Activated effector memory CD4-positive, alpha-beta T cell treated with anti-CD3 and anti-CD28 coated beads, Interleukin-2, amount 50 U/mL, for 16 hours (primary cell): ENCODE data around the gene PRR16.

Source experiments
- DNase-seq: peaks from one replicate; pipeline ENCODE4 v3.0.0-alpha.2; 2020

Gene PRR16

DNA sequence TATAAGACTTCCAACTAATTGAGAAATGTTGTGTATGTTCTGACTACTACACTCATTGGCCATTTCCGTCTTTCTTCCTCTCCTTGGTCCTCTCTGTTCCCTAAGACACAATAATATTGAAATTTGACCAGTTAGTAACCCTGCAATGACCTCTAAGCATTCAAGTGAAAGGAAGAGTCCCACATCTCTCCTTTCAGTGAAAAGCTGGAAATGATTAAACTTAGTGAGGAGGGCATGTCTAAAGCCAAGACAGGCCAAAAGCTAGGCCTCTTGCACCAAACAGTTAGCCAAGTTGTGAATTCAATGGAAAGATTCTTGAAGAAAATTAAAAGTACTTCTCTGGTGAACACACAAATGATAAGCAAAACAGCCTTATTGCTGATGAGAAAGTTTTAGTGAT is 122.5 kb downstream of the PRR16 start:
- no peak for DNase-seq

DNA sequence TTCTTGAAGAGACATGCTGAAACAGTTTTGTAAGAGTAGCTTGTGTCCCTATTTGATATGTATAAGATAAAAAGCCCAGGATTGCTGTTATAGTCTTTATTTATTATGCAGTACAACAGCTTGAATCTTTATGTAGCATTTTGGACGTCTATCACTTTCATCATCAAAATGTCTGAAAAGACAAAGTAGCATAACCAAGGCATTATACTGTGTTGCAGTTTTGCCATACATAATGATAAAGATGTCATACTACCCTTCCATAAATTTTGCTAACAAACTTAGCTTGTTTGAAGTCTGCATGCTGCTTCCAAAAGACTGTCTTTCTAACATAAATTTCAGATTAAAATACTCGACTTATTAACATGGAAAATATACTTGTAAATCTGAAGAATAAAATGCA is 127.8 kb downstream of the PRR16 start:
- no peak for DNase-seq

DNA sequence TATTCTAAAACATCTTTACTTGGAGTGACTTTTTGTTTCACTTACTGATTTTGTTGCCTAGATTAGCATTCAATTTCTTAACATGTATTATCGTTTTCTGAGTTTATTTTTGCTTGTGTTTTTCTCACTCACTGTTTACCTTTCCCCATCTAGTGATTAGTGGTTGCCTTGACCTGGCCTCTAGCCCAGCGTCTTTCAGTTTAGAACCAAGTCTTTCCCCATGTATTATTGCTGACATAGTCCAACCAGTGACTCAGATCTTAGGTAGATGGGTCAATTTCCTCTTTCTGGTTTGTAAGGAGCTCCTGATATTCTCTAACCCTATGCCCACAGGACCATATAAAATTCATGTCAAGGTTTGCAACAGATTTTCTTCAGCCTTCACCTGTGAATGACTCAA is 135.5 kb downstream of the PRR16 start:
- DNase-seq = no peak

DNA sequence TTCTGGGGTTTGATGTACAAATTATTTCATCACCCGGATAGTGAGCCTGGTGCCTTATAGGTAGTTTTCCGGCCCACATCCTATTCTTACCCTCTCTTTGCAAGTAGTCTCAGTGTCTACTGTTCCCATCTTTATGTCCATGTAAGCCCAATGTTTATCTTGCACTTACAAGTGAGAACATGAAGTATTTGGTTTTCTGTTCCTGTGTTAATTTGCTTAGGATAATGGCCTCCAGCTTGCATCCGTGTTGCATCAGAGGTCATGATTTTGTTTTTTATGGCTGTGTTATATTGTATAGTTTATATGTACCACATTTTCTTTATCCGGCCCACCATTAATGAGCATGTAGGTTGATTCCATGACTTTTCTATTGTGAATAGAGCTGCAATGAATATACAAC is 136.5 kb downstream of the PRR16 start:
- no peak for DNase-seq

DNA sequence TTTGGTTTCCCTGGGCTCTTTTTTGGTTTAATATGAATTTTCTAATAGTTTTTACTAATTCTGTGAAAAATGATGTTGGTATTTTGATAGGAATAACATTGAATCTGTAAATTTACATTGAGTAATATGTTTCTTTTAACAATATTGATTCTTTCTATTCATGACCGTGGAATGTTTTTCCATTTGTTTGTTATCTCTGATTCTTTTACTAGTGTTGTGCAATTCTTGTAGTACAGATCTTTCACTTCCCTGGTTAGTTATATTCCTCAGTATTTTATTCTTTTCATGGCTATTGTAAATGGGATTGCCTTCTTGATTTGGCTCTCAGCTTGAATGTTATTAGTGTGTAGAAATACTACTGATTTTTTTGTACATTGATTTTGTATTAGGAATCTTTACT is 137.9 kb downstream of the PRR16 start:
- DNase-seq = no peak

DNA sequence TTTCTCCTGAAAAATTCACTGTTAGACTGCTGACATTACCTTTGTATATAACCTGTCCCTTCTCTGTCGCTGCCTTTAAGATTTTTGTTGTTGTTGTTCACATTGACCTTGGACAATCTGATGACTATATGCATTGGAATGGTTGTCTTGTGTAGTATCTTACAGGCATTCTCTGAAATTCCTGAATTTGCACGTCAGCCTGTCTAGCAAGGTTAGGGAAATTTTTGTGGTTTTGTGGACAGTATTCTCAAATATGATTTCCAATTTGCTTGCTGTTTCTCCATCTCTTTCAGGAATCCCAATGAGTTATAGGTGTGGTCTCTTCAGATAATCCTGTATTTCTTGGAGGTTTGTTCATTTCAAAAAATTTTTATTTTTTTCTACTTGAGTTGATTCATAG is 140.8 kb downstream of the PRR16 start:
- no peak for DNase-seq

DNA sequence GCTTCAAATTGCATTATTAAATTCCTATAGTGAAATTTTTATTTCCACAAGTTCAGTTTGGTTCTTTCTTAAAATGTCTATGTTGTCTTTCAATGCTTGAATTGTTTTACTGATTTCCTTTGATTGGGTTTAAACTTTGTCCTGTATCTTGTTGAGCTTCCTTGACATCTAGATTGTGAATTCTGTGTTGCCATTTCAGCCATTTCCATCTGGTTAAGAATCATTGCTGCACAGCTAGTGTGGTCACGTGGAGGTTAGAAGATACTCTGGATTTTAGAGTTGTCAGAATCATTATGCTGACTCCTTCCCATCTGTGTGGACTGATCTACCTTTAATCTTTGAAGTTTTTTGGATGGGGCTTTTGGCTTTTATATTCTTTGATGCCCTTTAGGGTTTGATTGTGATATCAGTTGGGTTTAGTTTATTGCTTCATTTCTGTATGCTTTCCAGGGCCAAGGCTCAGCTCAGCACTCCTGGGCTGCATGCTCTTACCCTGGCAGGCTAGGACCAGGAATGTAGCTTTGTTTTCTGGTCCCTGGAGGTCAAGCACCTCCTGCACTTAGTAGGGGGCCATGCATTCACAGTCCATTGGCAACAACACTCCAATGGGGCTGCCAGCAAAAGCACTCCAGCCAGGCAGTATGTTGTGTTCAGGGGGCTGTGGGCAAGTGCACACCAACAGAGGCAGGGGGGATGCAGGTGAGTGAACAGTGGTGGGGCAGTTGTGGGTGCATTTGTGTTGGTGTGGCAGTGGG is 141.4 kb downstream of the PRR16 start:
- no peak for DNase-seq

DNA sequence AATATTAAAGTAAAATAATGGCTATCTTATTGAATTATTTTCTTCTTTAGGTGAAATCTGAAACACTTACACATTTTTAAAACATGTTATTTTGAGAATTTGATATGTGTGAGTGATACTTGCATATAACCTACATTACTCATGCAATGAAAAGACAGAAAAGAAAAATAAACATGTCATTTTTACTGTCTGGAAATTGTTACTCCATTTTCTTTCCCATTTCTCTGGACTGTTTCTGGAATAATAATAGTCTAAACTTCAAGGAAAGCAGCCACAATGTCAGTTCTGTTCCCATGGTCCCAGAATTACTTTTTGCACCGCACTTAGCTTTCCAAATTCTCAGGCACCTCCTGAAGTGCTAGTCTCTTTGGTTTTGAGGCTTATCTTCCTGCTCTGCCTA is 145.5 kb downstream of the PRR16 start:
- DNase-seq = no peak

DNA sequence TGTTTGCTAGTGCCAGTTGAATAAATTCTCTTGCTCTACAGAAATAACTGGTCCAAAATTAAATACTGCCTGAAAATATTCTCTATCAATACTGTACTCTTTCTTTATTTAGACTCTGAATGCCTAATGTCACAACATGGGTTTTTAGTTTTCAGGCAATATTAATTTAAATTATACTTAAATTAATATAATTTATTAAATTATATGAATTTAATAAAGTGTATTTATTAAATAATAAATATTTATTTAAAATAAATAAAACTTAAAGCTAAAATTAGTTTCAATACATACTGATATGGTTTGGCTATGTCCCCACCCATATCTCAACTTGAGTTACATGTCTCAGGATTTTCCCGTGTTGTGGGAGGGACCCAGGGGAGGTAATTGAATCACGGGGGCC is 146.0 kb downstream of the PRR16 start:
- DNase-seq = no peak

DNA sequence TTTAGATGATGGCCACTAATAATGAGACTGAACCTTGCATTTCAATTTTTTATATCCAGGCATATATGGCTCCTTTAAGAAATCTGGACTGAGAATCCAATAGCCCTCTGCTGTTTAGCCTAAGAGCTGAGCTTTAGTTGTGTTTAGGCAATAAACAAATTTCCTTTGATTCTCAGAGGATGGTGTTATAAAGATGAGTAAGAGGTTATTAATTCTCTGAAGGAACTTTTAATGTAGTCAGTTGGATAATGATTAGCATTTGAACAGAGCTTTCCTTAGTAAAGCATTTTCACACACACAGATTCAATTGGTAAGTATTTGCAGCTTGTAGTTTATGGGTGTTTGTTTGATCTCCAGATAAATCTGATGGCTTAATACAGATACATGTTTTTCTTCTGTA is 149.6 kb downstream of the PRR16 start:
- no peak for DNase-seq

DNA sequence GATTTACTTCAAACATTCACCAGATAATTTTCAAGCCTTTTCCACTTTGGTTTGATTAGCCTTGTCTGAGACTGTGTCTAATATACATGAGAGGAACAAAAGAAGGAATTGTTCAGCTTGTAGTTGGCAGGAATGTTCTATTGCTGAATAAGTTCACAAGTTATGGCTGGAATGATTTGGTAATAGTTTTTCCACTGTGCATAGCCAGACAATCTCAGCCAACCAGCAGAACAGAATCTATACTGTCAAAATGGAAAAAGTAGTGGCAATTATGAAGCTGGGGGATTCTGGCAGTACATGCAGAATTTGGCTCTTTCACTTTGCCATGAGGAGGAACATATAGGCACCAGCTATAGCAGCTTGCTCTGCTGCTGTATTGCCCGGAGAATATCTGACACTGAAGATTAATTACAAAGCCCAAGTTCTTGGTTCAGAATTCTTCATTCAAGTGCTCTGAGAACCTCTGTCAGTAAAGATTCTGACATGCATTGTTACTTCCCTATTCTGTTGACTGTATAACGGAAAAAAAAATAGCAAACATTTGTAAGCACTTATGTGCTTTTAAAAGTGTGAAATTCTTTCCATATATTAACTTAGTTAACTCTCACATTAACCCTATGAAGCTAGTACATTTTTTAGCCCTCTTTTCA is 150.6 kb downstream of the PRR16 start:
- no peak for DNase-seq

DNA sequence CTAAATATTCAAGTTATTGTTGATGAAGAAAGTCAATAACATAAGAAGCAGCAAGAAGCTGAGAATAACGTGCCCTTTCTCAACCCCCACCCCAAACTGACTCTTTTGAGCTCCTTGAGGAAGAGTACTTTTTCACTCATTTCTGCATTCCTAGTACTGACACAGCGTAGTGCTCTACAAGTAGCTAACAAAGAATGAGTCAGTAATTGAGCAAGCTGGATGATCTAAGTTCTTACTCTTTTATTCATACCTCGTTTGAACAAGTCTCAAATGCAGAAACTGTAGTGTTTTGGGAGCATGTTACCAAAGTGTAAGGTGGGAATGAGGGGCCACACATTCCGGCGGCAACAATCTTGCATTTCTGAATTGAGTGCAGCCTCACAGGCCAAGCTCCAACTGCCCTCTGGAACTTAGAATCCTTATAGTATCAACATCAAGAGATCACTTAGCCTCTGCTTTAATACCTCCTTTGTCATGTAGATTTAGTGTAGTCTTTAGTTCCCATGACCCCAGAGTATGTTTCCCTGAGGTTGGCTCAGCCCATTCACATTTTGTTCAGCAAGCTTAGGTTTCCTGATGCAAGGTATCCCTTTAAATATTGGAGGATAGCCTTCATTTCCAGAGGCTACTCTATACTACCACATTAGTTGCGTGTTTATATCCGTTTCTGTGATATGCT is 152.0 kb downstream of the PRR16 start:
- no peak for DNase-seq

DNA sequence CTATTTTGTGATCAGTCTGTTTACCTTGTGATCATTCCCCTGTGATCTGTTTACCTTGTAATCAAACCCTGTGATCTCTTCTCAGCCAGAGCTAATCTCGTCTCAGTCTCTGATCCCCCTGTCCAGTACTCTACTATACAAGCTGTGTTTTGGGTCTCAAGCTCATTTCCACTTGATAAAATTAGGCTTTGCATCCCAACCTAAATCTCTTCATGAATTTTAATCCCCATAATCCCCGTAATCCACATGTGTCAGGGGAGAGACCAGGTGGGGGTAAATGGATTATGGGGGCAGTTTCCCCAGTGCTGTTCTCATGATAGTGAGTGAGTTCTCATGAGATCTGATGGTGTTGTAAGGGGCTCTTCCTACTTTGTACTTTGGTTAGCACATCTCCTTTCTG is 157.2 kb downstream of the PRR16 start:
- DNase-seq = no peak

DNA sequence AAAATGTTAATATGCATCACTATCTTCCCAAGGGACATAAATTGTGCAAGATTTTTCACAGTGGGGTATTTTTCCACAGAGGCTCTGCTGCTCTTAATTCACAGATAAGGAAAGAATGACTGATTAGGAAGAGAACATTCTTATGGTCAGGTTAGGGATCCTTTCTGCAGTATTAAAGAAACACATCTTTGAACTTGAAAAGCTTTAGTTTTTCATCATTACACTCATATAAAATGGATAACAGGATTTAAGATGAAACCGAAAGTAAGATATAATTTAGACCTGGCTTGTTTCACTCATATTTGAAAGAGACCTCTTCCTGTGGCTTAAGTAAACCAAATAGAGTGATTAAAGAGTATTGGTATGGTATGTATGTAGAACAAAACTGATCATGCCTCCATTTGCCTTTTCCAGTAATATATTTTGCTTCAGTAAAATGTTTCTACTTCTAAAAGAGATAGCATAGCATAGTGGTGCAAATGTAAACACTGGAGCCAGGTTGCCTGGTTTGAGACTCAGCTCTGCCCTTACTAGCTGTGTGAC is 160.0 kb downstream of the PRR16 start:
- DNase-seq = no peak

DNA sequence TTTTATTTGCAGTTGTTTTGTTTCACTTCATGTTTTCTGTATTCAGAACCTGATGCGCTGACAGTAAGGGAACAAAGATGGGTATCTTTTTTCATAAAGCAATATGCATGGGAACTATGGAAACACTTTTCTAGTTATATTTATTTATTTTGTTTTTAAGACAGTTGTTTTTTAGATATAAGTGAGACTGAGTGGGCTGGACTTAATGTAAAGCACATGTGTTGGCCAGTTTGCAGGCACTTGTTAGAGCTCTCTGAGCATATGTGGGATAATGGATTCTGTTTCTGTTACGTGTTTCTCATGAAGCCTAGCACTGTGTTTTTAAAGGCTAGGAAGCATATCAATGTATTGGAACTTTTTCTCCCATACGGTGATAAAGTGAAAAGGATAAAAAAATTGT is 164.1 kb downstream of the PRR16 start:
- no peak for DNase-seq

DNA sequence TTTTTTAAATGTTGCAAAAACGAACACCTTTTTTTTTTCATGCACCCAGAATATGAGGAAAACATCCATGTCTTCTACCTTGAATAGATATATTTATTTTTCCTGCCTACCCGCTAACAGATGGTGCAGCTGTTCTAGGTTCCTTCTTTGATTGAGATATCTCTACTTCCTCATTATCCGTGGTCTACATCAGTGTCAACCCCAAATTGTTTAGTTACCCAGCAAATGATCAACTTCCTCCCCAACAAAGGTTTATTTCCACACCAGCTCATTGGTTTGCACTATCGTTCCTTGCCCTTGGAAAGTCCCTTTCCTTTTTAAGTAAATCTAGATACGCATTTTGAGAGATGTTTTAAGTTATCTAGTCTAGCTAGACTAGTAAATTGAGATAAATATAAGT is 166.4 kb downstream of the PRR16 start:
- DNase-seq = no peak

DNA sequence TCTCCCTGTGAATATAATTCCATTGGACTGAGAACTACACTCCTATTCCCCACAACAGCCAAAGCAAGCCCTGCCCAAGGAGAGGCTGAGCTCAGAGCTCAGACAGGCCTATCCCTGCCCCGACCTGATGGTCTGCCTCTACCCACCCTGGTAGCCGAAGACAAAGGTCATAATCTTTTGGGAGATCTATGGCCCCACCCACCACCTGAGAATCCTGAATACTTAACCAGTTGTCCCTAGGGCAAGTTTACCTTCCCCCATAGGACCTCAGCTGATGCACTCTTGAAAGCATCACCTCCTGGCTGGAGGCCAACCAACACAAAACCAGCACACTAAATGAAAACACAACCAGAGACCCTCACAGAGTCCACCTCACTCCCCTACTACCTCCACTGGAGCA is 167.5 kb downstream of the PRR16 start:
- DNase-seq = no peak

DNA sequence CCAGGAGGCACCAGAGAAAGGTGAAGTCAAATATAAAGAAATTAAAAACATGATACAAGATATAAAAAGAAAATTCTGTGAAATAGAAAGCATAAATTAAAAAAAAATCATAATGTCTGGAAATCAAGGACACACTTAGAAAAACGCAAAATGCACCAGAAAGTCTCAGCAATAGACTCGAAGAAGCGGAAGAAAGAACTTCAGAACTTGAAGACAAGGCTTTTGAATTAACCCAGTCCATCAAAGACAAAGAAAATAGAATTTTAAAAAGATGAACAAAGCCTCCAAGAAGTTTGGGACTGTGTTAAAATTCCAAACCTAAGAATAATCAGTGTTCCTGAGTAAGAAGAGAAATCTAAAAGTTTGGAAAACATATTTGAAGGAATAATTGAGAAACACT is 168.3 kb downstream of the PRR16 start:
- DNase-seq = no peak

DNA sequence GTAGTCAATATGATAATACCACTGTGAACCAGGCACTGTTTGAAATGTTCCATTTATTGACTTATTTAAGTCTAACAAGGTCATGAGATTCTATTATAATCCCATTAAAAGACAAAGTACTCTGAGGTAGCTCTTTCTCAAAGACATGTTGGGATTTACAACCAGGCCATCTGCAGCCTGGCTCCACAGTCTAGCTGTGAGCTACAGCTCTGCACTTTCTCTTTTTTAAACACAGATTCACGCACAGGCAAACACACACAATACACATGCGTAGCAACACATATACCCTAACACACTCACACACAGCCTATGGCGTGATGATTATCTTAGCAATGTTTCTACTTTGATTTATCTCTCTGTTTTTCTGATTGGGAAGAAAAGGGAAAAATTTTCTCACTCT is 174.3 kb downstream of the PRR16 start:
- no peak for DNase-seq

DNA sequence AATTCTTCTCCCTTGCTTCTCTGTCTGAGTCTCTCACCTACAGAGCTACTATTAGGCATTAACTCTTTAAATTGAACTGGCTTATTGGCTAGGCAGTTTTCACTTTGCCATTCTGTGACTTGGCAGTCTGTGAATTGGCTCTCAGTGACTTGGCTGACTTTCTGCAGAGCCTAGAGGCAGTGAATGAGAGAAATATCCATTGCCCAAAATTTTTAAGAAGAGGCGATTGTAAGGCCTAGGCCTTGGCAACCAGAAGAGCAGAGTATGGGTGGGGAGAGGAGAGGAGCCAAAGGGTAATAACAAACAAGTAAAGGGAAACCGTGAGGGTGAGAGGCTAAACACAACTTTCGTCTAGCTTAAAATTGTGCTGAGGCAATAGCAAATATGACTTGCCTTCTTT is 176.7 kb downstream of the PRR16 start:
- no peak for DNase-seq

DNA sequence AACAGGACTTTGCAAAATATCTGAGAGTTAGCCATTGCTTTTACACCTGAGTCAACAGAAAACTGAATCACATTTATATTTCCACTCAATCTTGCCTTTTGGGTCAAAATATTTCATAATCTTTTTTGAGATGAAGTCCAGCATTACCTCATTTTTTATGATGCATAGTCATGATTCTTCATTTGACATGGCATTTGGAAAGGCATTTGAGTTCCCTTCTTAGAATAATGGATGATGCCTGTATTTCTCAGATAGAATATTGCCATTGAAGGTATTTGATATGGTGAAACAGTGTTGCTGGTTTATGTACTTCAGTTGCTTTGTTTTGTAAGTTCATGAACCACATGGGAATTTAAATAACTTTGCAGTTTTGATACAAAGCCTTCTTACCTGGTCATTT is 180.4 kb downstream of the PRR16 start:
- DNase-seq = no peak

DNA sequence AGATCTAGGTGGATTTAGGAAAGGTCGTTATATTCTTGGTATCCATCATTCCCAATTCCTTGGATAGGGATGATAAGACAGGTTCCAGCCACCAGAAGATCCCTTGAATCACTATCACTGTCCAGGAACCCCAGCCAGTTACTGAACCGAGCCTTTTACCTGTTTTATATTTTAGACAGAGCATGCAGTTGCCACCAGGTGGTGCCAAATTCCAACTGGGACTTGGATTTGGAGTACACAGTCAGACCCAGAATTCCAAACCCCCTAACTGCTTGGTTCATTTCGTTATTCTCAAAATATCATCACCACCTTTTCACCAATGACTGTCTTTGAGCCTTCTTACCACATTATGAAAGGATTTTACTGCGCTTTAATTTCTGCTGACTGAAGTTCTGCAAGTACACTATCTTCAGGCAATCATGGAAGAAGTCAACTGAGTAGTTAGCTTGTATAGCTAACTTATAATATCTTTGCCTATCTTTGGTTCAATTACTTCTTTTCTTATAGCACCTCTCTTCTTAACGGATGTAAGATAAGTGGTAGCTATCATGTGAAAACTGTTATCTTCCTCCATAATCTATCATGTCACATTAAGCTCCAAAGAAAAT is 191.8 kb downstream of the PRR16 start:
- DNase-seq = no peak

DNA sequence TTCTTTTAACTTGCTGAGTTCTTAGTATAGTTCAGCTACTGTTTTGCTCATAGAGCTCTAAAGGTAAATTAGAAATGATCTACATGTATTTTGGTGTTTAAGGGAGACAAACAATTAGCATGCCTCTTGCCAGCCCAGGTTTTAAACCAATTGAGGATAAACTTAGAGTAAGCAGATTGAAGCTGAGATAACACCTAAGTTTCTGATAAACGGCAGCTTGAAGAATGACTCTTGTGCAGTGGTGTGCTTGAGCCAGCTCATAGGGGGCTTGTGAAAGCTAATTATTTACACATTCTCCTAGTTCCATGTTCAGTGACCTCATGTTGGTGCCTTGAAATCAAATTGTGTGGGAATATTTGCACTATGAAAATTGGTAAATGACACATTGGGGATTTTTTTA is 193.0 kb downstream of the PRR16 start:
- DNase-seq = no peak

DNA sequence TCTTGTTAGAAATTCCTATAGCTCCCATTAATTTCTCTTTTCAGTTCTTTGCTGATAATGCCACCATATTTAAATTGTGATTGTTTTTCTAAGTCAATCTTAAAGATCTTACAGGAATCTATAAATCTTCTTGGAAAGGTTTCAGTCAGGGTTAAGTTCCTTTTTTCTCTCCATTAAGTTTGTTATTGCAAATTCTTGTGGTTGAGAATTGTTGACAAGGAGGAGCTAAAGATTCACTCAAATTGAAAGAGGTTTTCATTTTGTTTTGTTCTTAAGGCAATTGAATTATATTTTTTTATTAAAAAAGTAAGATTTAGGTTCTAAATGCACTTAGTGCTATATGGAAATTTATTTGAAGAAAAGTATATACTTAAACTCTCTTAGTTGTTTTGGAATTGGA is 213.4 kb downstream of the PRR16 start:
- DNase-seq = no peak
